DOHH2 (cell line): ENCODE results near the gene BRAP.

Experiments used
- H3F3A ChIP-seq: fragments of 200-600 bp; sonication (generic), shearing (Covaris generic); 2 replicates; pipeline ENCODE4 v1.6.0; 2016; ENCODE audit warnings: antibody characterized with exemption, mild to moderate bottlenecking; ENCODE audit not compliant: control insufficient read depth, insufficient read depth
- H3K27ac ChIP-seq: fragments of 200-600 bp; sonication (generic); 2 replicates; pipeline ENCODE4 v1.5.1; 2014; ENCODE audit warnings: low read depth, mild to moderate bottlenecking, low read length, moderate library complexity
- H3K27me3 ChIP-seq: fragments of 200-600 bp; sonication (generic); 2 replicates; pipeline ENCODE4 v1.6.1; 2014; ENCODE audit warnings: mild to moderate bottlenecking, low read length, mixed read lengths; ENCODE audit not compliant: control insufficient read depth
- H3K36me3 ChIP-seq: fragments of 200-600 bp; sonication (generic); 2 replicates; pipeline ENCODE4 v1.6.1; 2014; ENCODE audit warnings: mild to moderate bottlenecking, low read length, moderate library complexity, mixed read lengths; ENCODE audit not compliant: control insufficient read depth
- H3K4me1 ChIP-seq: fragments of 200-600 bp; sonication (generic); 2 replicates; pipeline ENCODE4 v1.6.1; 2014; ENCODE audit warnings: mild to moderate bottlenecking, low read length, mixed read lengths; ENCODE audit not compliant: control insufficient read depth
- H3K4me2 ChIP-seq: fragments of 200-600 bp; sonication (generic); 2 replicates; pipeline ENCODE4 v1.6.0; 2014; ENCODE audit warnings: mild to moderate bottlenecking, low read length, moderate library complexity
- H3K4me3 ChIP-seq: fragments of 200-600 bp; sonication (generic); 2 replicates; pipeline ENCODE4 v1.5.1; 2014; ENCODE audit warnings: mild to moderate bottlenecking, low read length, mixed read lengths
- H3K79me2 ChIP-seq: fragments of 200-600 bp; sonication (generic); 2 replicates; pipeline ENCODE4 v1.6.1; 2014; ENCODE audit warnings: mild to moderate bottlenecking, low read length, mixed read lengths; ENCODE audit not compliant: control insufficient read depth
- H3K9me2 ChIP-seq: fragments of 200-600 bp; sonication (generic); replicated peaks from 2 replicates; pipeline ENCODE4 v1.6.1; 2014; ENCODE audit warnings: mild to moderate bottlenecking, low read length, mixed read lengths; ENCODE audit not compliant: control insufficient read depth
- H3K9me3 ChIP-seq: fragments of 200-600 bp; sonication (generic); 2 replicates; pipeline ENCODE4 v1.6.1; 2014; ENCODE audit warnings: antibody characterized with exemption, low read length, mixed read lengths; ENCODE audit not compliant: control insufficient read depth, insufficient read depth
- H4K20me1 ChIP-seq: fragments of 200-600 bp; sonication (generic); 2 replicates; pipeline ENCODE4 v1.6.0; 2014; ENCODE audit warnings: low read depth, mild to moderate bottlenecking, antibody characterized with exemption, low read length, moderate library complexity; ENCODE audit not compliant: control insufficient read depth, insufficient read depth
- CTCF ChIP-seq: fragments of 200-600 bp; sonication (generic); IDR thresholded peaks from one replicate; pipeline ENCODE4 v1.5.1; 2014; ENCODE audit warnings: antibody characterized with exemption, mild to moderate bottlenecking, low read depth, low read length; ENCODE audit not compliant: poor library complexity, severe bottlenecking
- EZH2phosphoT487 ChIP-seq: fragments of 200-600 bp; sonication (generic); IDR thresholded peaks from 2 replicates; pipeline ENCODE4 v1.6.1; 2017; ENCODE audit warnings: borderline replicate concordance, mild to moderate bottlenecking, antibody characterized with exemption, low read length, moderate library complexity, mixed read lengths

Gene BRAP

GRCh38 chr12:111685811-111686573 is at the start of gene BRAP, which contains the start of gene ACAD10:
Gene BRAP, minus strand, starts transcription at chr12:111685956. Its CDS starts 164 bp downstream, at chr12:111685792.
Gene ACAD10, plus strand, starts transcription at chr12:111686053. Its CDS starts 6,657 bp downstream, at chr12:111692710.
- no peak for TF ChIP-seq CTCF
- no peak for TF ChIP-seq EZH2phosphoT487
- H3K4me3 ChIP-seq = peak within 1 kb of the TSS; percentile 100
- peak within 1 kb of the TSS; percentile 72 for H3K27ac ChIP-seq
- peaks cover 31% of the 10 kb centered on the region for H3K4me1 ChIP-seq
- H3K27me3 ChIP-seq = no peaks in the 10 kb centered on the region
- no peaks in the 10 kb centered on the region for H3K9me3 ChIP-seq
- peaks cover 63% of the 10 kb centered on the region for H3K79me2 ChIP-seq
- peaks cover 40% of the 10 kb centered on the region for H3K36me3 ChIP-seq
- no peaks in the 10 kb centered on the region for H3K9me2 ChIP-seq
- peak within 1 kb of the TSS; percentile 96 for H3K4me2 ChIP-seq
- H4K20me1 ChIP-seq = peaks cover 10% of the 10 kb centered on the region; the same call in 1 of the 2 replicates
- H3F3A ChIP-seq = peaks cover 5% of the 10 kb centered on the region

- Histone ChIP-seq H3K27ac (peak overlapping the region; percentile 99), H4K20me1 (no peaks in the 10 kb centered on the region), H3K4me2 (peak overlapping the region; percentile 92; the same call in 1 of the 2 replicates), H3K27me3 (no peaks in the 10 kb centered on the region), H3K9me3 (peaks cover 7% of the 10 kb centered on the region), H3K4me1 (peaks cover 61% of the 10 kb centered on the region), H3K79me2 (no peaks in the 10 kb centered on the region), H3K36me3 (peaks cover 39% of the 10 kb centered on the region), H3K9me2 (no peaks in the 10 kb centered on the region), H3K4me3 (no peak overlapping the region), H3F3A (peaks cover 18% of the 10 kb centered on the region)
- no peak for TF ChIP-seq EZH2phosphoT487
Observed at GRCh38 chr12:111733340-111733915, 47.7 kb upstream of the BRAP start.

- Histone ChIP-seq H3K27me3 (no peaks in the 10 kb centered on the region), H3K27ac (peak overlapping the region; percentile 99)
- TF ChIP-seq CTCF = no peak
- no peak for TF ChIP-seq EZH2phosphoT487
Observed at GRCh38 chr12:111732786-111733185, 47.0 kb upstream of the BRAP start.

GRCh38 chr12:111730420-111730819 is 44.7 kb upstream of the BRAP start:
- peak; percentile 22 for TF ChIP-seq CTCF
- no peak for TF ChIP-seq EZH2phosphoT487

More at GRCh38 chr12:111732786-111733185, 47.0 kb upstream of the BRAP start:
- Histone ChIP-seq H3K79me2 (no peaks in the 10 kb centered on the region), H3F3A (peaks cover 18% of the 10 kb centered on the region), H3K4me1 (peaks cover 67% of the 10 kb centered on the region), H3K36me3 (peaks cover 43% of the 10 kb centered on the region), H3K4me2 (peak overlapping the region; percentile 92), H3K4me3 (peak overlapping the region; percentile 32), H3K9me3 (peaks cover 7% of the 10 kb centered on the region), H4K20me1 (no peaks in the 10 kb centered on the region), H3K9me2 (no peaks in the 10 kb centered on the region)

More at GRCh38 chr12:111730420-111730819, 44.7 kb upstream of the BRAP start:
- no peaks in the 10 kb centered on the region for H3K79me2 ChIP-seq
- peaks cover 83% of the 10 kb centered on the region for H3K4me1 ChIP-seq
- H3K9me2 ChIP-seq = no peaks in the 10 kb centered on the region
- H3K27ac ChIP-seq = peak overlapping the region; percentile 99
- no peaks in the 10 kb centered on the region for H4K20me1 ChIP-seq
- H3K4me3 ChIP-seq = peak overlapping the region; percentile 70
- peaks cover 41% of the 10 kb centered on the region for H3K36me3 ChIP-seq
- H3F3A ChIP-seq = peaks cover 18% of the 10 kb centered on the region
- peak overlapping the region; percentile 92 for H3K4me2 ChIP-seq
- peaks cover 7% of the 10 kb centered on the region for H3K9me3 ChIP-seq
- H3K27me3 ChIP-seq = no peaks in the 10 kb centered on the region
